ENCODE measurements around the gene PACRG.

The PACRG gene

DNA sequence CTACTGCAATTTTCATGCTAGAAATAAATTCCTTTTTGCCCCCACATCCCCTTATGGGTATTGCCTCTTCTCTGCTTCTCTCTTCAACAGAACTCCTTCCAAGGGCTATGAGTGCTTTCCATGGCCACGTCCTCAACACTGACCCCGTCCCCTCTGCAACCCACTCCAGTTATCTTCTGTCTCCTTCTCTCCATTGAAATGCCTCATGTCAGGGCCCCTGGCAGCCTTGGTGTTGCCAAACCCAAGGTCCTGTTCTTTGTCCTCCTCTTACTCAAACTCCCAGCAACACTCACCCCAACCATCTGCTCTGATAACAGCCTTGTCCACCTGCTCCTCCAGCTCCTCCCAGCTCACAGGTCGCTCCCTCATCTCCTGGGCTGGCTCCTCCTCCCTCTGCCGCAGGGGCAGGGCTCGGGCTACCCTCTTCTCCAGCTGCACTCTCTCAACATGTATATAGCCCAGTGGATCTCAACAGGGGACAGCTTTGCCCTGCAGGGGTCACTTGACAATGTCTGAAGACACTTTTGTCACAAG lies 490.7 kb downstream of the PACRG start:
- no peak for DNase-seq

DNA sequence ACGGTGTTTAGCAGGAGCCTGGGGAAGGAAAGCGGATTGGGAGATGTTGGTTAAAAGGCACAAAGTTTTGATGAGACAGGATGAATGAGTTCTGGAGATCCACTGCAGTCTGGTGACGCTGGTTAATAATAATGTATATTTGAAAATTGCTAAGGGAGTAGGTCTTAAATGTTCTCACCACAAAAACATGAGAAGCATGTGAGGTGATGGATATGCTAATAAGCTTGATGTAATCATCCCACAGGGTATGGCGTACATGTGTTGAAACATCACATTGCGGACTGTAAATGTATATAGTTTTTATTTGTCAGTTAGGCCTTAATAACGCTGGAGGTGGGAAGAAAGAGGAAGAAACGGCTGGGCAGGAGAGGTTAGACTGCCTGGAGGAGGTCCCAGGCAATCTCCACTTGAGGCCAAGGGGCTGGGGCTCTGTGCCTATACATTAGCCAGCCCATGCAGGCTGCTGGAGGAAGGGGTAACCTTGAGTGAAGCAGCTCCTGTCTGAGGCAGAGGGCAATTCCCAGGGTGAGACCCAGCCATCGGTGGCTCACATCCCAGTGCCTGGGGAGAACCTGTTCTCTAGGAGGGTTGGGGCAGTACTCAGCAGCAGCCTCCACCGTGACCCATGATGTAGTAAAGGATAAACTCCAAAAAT lies 498.5 kb downstream of the PACRG start:
- DNase-seq: no peak

DNA sequence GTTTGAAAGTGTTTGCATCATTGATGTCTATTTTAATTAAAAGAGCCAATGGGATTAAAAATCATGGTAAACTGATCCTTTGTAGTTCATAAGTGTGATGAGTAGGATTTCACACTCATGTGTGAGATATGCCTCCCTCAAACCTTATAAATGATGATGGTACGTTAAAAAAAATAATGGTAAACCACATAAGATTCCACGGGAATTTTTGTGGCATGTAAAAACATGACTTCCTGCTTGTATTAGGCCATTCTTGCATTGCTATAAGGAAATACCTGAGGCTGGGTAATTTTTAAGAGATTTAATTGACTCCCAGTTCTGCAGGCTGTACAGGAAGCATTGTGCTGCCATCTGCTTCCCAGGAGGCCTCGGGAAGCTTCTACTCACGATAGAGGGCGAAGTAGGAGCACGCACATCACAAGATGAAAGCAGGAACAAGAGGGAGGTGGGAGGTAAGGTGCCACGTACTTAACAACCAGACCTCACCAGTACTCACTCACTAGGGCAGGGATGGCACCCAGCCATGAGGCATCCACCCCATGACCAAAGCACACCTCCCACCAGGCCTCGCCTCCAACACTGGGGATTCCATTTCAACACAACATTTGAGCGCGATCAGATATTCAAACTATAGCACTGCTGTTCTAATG lies 499.2 kb downstream of the PACRG start:
- DNase-seq: no peak

DNA sequence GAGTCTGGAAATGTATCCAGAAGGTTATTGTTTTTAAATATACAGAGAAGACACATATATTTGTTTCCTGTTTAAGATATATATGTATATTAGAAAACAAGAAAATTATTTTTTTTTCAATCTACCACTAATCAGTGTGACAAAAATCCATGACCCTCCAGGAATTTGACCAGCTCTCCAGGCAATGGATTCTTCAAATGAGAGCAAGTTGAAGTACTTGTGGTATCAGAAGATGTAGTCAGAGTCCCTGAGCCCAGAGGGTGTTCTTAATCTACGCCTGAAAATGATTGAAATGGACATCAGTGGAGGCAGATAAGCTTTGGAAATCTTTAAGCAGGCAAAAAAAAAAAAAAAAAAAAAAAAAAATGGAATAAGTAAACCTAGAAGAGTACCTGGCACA lies 500.3 kb downstream of the PACRG start:
- no peak for DNase-seq

DNA sequence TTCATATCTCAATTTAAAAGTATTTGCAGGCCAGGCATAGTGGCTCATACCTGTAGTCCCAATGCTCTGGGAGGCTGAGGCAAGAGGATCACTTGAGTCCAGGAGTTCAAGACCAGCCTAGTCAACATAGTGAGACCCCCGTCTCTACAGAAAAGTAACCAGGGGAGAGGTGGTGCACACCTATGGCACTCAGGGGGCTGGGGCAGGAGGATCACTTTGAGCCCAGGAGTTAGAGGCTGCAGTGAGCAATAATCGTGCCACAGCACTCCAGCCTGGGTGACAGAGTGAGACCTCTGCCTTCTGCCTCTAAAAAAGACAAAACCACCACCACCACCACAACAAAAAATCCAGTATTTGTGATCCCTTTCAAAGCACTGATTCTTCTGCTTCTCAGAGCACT lies 501.3 kb downstream of the PACRG start:
- no peak for DNase-seq

DNA sequence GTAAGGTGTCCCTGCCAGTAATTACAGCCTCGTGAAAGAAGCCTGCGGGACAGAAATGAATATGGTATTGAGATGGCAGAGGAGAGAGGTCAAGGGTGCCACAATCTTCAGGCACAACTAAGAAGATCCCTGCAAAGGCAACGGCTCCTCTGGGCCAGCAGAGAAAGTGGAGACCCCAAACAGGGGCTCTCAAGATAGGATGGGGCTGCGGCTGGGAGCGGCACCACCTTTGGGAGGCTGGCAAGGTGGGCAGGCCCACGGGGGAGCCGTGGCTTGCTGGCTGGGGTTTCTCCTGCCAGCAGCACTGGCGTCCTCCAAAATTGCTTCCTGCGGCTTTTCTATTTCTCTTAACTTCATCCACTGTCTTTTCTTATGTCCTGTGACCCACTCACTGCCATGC lies 503.1 kb downstream of the PACRG start:
- DNase-seq: no peak

DNA sequence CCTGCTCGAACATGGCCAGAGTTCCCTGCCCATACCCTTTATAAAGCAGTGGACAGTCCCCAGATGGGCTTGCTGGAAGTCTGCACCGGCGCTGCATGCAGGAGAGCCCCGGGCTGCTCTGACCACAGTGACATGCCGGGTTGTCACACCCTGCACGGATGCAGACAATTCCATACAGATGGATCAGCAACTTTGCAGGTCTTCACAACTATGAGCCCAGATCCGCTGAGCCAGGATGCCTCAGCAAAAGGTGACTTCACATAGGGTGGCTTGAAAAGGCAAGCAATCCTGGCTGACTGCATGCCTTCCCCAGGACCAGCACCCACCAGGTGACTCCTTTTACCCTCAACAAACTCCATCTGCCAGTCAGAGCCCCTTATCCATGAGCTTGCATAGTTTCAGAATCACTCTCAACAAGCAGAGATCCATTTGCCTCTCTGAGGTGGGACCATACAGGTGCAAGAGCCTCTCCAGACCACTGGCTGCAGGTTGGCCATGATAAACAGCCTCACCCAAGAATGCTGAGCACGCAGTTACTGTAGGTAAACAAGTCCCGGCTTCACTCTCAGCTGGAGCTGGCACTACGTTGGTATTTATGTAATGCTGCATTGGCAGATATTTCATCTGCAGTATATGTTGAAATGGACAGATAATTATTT lies 503.7 kb downstream of the PACRG start:
- DNase-seq: no peak

DNA sequence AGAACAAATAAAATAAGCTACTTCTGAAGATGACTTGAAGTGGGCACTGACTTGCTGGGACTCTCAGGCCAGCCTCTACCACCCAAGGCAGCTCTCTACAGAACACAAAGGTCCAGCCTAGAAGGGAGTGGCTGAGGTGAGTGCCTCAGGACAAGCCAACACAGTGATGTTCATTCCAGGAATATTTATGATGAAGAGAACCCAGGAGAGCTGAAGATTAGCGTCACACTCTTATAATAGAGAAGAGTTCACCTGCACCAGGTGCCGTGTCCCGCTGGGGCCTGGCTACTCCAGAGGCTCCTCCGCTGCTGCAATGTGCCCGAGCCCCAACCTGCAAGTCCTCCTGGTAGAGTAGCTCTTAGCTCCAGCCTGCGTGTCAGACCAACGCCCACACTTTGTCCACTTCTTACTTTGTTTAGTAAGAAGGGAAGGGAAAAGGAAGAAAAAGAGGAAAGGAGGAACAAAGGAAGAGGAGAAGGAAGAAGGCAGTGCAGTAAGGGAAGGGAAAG lies 504.3 kb downstream of the PACRG start:
- DNase-seq: no peak

DNA sequence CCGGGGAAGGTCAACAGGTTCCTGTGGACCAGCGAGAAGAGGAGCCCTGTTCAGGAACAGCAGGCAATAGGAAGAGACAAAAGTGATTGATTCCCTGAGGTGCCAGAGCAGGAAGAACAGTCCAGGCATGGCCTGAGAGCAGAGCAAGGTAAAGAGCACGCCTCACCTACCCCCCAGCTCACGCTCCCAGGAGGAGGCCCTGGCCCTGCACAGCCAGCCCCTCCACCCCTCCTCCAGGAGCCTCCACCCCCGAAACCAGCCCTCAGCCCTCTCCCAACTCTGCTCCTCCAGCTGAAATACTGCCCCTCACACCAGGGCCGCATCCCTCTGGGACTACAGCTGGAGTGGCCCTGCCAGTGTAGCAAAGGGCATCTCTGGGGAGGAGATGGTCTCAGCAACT lies 504.9 kb downstream of the PACRG start:
- no peak for DNase-seq

DNA sequence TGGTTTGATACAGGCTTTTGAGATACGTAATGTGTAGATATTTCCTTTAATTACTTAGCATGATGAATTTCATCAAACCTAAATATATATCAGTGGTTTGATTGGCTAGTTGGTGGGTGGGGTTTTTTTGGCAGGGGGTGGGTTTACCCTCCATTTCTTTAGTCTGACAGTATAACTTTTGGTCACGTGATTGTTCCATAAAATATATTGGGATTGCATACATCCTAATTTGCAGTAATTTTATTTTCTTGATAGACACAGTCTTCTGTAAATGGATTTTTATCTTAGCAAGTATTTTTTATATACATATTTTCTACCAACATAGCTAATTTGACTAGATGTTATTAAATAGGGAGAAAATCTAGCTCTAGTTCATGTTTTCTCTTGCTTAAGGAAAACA lies 509.3 kb downstream of the PACRG start:
- no peak for DNase-seq

DNA sequence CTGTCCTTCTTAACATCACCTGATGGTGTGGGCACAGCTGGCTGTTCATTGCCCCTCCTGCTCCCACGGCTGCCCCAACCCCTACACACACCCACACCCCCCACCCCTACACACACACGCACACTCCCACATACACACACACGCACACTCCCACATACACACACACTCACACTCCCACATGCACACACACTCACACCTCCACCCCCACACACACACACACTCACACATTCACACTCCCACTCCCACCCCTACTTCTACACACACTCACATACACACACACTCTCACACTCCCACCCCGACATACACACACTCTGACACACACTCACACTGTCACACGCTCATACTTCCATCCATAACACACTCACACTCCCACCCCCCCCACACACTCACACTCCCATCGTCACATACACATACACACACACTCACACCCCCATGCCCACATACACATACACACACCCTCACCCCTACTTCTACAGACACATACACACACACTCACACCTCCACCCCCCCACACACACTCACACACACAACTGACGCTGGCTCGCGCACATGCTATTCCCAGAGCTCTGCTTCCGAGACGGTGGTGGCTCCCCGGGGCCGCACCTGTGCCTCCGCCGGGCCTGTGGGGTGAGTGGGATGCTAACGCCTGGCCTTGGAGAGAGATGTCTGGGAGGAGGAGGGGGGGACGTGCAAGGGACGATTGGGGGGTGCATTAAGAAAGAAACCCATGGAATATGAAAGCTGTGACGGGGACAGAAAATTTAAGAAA lies 512.0 kb downstream of the PACRG start:
- DNase-seq: no peak

DNA sequence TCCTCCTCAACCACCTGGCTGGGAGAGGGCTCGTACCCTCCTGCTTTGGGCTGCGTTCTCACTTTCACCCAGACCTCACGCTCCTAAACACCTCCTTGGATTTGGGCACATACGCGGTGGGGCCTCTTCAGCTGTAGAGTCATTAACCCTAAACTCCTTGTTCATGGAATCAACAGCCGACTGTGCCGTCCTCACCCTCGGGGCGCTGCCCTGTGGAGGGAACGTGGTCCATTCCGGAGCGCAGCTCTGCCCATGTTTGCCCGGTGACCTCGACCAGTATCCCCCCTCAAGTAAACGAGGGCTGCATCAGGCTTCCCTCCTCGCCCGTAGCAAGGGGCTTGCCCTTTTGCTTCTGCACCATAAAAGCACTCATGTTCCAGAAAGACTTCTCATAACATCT lies 512.8 kb downstream of the PACRG start:
- DNase-seq: no peak

DNA sequence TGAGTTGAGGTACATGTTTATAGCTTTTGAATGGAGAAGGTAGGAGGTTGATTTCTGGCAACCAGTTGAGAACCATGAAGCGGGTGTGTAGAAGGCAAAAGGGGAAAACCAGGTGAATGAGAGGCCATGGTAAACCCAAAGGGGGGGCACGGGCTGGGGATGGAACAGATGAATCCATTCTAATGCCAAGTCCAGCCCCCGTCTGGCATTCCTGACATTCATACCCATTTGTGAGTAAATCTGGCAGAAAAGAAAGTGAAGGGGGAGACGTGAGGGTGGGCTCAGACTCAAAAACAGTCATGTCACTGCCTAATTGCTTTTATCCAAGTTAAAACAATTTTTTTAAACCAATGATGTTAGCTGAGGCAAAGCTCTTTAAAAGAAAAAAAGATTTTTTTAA lies 513.9 kb downstream of the PACRG start:
- no peak for DNase-seq

DNA sequence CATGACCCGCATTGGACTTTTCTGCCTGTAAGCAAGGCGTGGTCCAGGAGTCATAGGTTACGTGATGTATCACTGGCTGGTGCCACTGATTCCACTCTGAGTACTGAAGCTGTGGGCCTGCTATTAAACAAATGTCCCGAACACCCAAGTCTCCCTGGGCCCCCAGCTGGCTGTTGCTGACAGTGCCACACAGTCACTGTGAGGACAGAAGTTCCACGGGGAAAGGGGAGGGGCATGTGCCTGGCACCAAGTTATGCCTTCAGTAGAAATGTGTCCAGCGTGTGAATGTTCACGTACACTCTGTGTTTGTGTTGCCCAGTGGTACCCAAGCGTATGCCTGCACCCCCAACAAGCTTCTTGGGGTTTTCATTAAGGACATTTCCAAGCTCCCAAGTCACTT lies 515.3 kb downstream of the PACRG start:
- DNase-seq: no peak

DNA sequence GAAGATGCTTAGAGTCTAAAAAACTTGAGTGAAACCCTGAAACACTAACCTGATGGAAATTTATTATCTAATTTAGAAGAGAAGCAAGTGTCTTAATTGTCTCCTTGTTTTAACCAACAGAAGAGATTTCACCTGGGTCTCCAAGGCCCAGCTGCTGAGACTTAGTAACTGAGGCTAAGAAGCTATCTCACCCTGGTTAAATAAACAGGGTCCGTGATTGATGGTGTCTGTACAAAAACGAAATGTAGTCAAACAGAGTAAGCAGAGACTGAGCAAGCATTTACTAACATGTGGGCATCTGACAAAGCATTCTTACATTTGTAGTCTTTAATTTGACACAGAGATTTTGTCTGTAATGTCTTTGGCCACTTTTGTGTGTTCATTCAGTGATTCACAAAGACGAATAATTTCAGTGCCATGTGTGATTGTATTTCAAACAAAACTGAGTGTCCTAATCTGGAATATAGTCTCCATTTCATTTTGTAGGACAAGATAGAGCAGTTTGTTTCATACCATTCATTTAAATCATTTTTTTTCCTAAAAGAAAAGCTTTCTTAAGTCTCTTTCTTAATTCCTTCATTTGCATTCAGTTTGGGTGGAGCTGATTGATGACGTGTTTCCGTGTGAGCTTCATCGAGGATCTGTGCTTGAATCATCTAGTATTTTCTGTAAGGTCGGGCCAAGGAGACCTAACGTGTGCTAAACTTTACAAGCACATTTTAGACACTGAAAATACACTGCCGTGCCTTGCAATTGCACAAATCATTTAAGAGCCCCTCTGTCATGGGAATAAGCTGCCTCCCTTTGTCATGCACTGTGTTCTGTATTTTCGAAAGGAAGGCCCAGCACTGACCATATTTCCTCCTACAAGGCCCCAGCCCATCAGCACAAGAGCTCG lies 516.2 kb downstream of the PACRG start:
- no peak for DNase-seq

DNA sequence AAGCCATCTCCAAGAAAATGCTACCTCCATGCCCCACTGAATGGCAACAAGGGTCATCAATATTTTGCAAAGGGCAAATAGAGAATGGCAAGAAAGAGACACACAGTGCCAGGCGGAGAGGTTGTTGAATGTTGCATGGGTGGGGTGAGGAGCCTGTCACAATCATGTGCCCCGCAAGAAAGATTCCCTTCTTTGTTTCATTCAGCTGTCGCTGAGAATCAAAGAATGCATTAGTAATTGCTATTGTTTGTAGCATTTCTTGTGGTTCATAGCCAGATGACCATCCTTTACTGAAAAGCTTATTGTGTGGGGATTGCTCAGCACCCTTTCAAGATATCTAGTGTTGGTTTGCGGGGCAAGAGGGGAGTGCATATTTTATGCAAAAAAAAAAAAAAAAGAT lies 520.3 kb downstream of the PACRG start:
- no peak for DNase-seq

DNA sequence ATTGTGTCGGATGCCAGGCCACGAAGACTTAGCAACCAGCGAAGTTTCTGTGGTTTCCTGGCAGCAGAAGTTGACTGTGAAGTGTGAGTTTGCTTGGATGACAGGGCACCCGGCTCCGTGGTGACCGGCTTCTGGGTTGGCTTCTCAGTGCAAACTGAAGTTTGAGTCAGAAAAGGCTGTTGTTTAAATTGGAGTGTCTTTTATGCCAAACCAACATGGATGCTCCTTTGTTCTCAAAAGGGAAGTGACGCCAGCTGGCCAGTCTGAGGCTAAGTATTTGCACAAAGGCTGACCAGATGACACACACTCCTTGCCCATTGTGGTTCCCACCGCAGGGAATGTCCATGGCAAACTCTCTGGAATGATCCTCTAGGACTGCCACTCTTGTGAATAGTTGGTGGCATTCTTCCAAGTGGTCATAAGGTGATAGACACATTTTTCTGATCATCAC lies 521.9 kb downstream of the PACRG start:
- DNase-seq: no peak

DNA sequence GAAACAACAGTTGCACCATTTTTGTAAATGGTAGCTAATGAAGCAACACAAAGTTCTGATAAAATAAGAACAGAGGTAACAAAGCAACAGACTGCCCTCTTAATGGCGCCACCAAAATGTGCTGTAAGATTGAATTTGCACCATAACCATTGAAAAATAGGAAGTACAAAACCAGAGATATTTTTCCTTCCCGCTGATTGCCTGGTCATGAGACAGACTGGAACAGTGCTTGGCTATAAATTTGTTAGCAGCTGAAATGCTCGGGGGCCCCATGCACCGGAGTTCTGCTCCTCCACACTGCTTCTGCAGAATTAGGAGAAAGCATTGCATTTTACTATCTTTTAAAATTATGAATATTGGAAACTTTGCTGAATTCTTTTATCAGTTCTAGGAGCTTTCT lies 522.3 kb downstream of the PACRG start:
- DNase-seq: no peak

DNA sequence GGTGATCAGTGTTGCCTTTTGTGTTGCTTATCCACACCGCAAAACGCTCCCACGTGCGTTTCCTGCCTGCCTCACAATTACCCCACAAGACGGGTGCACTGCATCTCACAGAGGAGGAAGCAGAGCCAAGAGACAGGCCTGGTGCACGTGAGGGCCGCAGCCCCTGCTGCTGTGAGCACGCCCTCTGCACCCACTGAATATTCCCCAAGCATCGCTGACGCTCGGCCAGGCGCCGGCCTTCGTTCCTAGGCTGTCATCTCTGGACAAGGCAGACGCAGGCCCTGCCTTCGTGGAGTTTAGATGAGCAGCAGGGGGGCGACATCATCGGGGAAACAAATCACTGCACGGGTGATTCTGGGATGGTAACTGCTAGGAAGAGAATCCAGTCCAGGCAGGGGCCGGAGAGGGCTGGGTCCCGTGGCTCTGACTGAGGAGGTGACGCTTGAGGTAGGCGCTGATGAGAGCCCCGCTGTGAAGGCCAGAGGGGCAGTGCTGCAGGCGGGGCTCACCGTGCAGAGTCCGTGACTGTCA lies 524.4 kb downstream of the PACRG start:
- DNase-seq: no peak

DNA sequence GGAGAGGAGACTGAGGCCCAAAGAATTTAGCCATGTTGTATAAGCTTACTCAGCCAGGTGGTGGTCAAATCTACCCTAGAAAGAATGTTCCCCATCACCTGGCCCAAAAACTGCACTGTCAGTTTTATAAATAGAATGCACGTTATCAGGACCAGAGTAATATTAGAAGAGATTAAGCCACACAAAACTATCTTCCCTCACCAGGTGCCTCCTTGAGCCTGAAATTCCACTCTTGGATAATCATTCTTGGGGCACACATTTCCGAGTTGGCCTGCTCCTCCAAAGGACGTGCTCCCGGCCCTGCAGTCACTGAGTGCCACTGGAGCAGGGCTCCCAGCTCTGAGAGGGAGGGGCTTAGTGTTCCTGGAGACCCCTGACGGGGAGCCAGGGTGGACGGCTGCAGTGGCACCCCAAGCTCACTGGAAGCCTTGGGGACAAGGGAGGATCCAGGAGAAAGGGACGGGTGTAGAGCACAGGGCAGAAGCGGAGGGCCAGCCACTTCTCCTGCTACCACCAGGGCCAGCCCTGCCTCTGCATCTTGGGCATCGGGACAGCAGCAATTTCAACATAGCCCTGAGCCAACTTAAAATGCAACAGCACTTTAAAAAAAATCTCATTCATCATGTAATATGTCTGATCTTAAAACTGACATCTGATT lies 525.9 kb downstream of the PACRG start:
- DNase-seq: no peak

DNA sequence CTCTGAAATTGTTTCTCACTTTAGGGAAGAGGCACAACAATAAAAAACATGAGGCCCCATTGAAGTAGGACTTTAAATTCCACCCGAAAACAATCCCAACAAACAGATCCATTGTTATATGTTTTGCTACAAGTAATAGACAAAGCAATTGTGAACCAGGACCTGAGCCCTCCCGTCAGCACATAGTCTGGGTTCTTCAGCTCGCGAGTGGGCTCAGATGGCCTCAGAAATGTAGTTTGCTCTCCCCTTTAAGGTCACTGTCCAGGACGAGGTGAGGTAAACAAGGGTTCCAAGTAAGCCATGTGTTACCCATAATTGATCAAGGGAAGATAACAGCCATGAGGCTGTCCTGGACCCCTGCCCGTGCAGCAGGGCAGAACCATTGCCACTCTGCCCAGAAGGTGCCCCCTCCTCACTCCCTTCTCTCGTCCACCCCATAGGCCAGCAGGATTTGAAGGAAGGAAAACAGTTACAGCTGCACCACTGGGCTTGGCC lies 526.6 kb downstream of the PACRG start:
- DNase-seq: no peak

Measured in CD4-positive, alpha-beta T cell treated with Interleukin-6 for 4 hours (primary cell).